Measurements from ENCODE around the gene PIGR. TPM values are rescaled to one million over a fixed set of nuclear protein-coding genes. Genes with fewer than 3 reads are reported as not detected.

Gene PIGR
- polyA plus RNA-seq, 1 donor from 2014 or later: not detected

GRCh38 chr1:206961668-206962067 lies 15.4 kb upstream of the PIGR start:
- Histone ChIP-seq H4K20me1 (ENCODE audit: insufficient read depth) (no peaks in the 10 kb centered on the region), H3K36me3 (ENCODE audit: insufficient read depth, low read length) (no peaks in the 10 kb centered on the region), H3K79me2 (replicated peaks; ENCODE audit: insufficient read depth, low read length) (no peaks in the 10 kb centered on the region), H3K9me2 (ENCODE audit: insufficient read depth, low read length) (no peaks in the 10 kb centered on the region), H2AFZ (ENCODE audit: low read depth, low read length) (no peak overlapping the region), H3K9ac (ENCODE audit: low read length) (no peak overlapping the region), H3K9me3 (ENCODE audit: low read length) (no peaks in the 10 kb centered on the region), H3K4me3 (ENCODE audit: low read length) (no peak overlapping the region), H3K4me2 (ENCODE audit: low read length) (no peak overlapping the region), H3K27me3 (ENCODE audit: insufficient read depth, low read depth, low read length) (no peaks in the 10 kb centered on the region), H3F3A (ENCODE audit: insufficient read depth, low read length, poor library complexity, severe bottlenecking) (no peaks in the 10 kb centered on the region), H3K27ac (ENCODE audit: low read length) (no peak overlapping the region)
- TF ChIP-seq CTCF (IDR thresholded peaks at IDR 0.05; ENCODE audit: poor library complexity, severe bottlenecking) (no peak), REST (IDR thresholded peaks at IDR 0.05; ENCODE audit: borderline replicate concordance) (no peak), EP300 (conservative IDR thresholded peaks at IDR 0.05; ENCODE audit: poor library complexity, severe bottlenecking) (no peak), POLR2AphosphoS5 (IDR thresholded peaks at IDR 0.05) (no peak), TAF1 (IDR thresholded peaks at IDR 0.05; ENCODE audit: low read depth) (no peak), RAD21 (conservative IDR thresholded peaks at IDR 0.05) (no peak), SMC3 (conservative IDR thresholded peaks at IDR 0.05; ENCODE audit: poor library complexity) (no peak), MXI1 (conservative IDR thresholded peaks at IDR 0.05; ENCODE audit: poor library complexity, severe bottlenecking) (no peak), EZH2 (IDR thresholded peaks at IDR 0.05; ENCODE audit: borderline replicate concordance, insufficient read depth, low read length, poor library complexity, severe bottlenecking) (no peak)

- H3K27me3 ChIP-seq (ENCODE audit: insufficient read depth, low read depth, low read length): no peaks in the 10 kb centered on the region
- no peaks in the 10 kb centered on the region for H3K36me3 ChIP-seq (ENCODE audit: insufficient read depth, low read length)
- TF ChIP-seq RAD21 (conservative IDR thresholded peaks at IDR 0.05) (no peak), POLR2AphosphoS5 (IDR thresholded peaks at IDR 0.05) (no peak), EZH2 (IDR thresholded peaks at IDR 0.05; ENCODE audit: borderline replicate concordance, insufficient read depth, low read length, poor library complexity, severe bottlenecking) (no peak), REST (IDR thresholded peaks at IDR 0.05; ENCODE audit: borderline replicate concordance) (no peak), EP300 (conservative IDR thresholded peaks at IDR 0.05; ENCODE audit: poor library complexity, severe bottlenecking) (no peak), CTCF (IDR thresholded peaks at IDR 0.05; ENCODE audit: poor library complexity, severe bottlenecking) (no peak), TAF1 (IDR thresholded peaks at IDR 0.05; ENCODE audit: low read depth) (no peak)
- H4K20me1 ChIP-seq (ENCODE audit: insufficient read depth): no peaks in the 10 kb centered on the region
- H3K4me2 ChIP-seq (ENCODE audit: low read length): no peak overlapping the region
- H3K9me2 ChIP-seq (ENCODE audit: insufficient read depth, low read length): no peaks in the 10 kb centered on the region
- no peaks in the 10 kb centered on the region for H3K79me2 ChIP-seq (replicated peaks; ENCODE audit: insufficient read depth, low read length)
- no peak overlapping the region for H3K27ac ChIP-seq (ENCODE audit: low read length)
- H3K9ac ChIP-seq (ENCODE audit: low read length): no peak overlapping the region
- H3F3A ChIP-seq (ENCODE audit: insufficient read depth, low read length, poor library complexity, severe bottlenecking): no peaks in the 10 kb centered on the region
- no peaks in the 10 kb centered on the region for H3K9me3 ChIP-seq (ENCODE audit: low read length)
- H2AFZ ChIP-seq (ENCODE audit: low read depth, low read length): no peak overlapping the region
- H3K4me3 ChIP-seq (ENCODE audit: low read length): no peak overlapping the region
Measured at GRCh38 chr1:206960676-206961386, 14.6 kb upstream of the PIGR start.

Measured in neural cell (in vitro differentiated cells).